Transverse colon (tissue), 4 donors: Measurements from ENCODE around the gene SPI1. TPM values are rescaled to one million over a fixed set of nuclear protein-coding genes. Genes with fewer than 3 reads are reported as not detected.

Experiments used
- DNase-seq: peaks from one replicate; pipeline ENCODE4 v3.0.0-alpha.2; 2019
- H3K27ac ChIP-seq, 4 donors: fragments of 200-600 bp; sonication (generic); 2 replicates each; pipeline ENCODE4 v1.5.1; 2016 to 2018; ENCODE audit warnings: inconsistent platforms in 4 of 4
- H3K27me3 ChIP-seq: fragments of 200-600 bp; sonication (generic); 2 replicates; pipeline ENCODE4 v1.5.1; 2017; ENCODE audit warnings: inconsistent platforms
- H3K36me3 ChIP-seq, 4 donors: fragments of 200-600 bp; sonication (generic); 2 replicates each; pipeline ENCODE4 v1.5.1; 2017 to 2019; ENCODE audit warnings: inconsistent platforms in 4 of 4
- H3K4me1 ChIP-seq, 4 donors: fragments of 200-600 bp; sonication (generic); 2 replicates each; pipeline ENCODE4 v1.5.1; 2017 to 2020; ENCODE audit warnings: inconsistent platforms in 4 of 4
- H3K4me3 ChIP-seq, 4 donors: fragments of 200-600 bp; sonication (generic); 1 replicate in 1 of 4; 2 replicates in 3 of 4; pipeline versions ENCODE4 v1.5.1 to v1.6.1; 2017 to 2019; ENCODE audit warnings: inconsistent platforms in 4 of 4
- H3K9me3 ChIP-seq, 2 donors: fragments of 200-600 bp; sonication (generic); 2 replicates each; pipeline ENCODE4 v1.5.1; 2017 to 2019; ENCODE audit warnings: inconsistent platforms in 2 of 2
- EP300 ChIP-seq: sonication (generic); formaldehyde crosslinking; IDR thresholded peaks from one replicate; pipeline ENCODE4 v1.6.1; 2017; ENCODE audit warnings: antibody characterized with exemption, low read depth
- POLR2A ChIP-seq: fragments of 450-650 bp; IDR thresholded peaks from one replicate; pipeline ENCODE4 v1.6.1; 2016; ENCODE audit warnings: antibody characterized with exemption, mild to moderate bottlenecking, moderate library complexity
- POLR2AphosphoS5 ChIP-seq, 3 donors: sonication (generic); formaldehyde crosslinking; IDR thresholded peaks; one replicate each; pipeline ENCODE4 v1.6.1; 2016; ENCODE audit warnings: antibody characterized with exemption in 3 of 3
- WGBS, 2 donors: methylation state at CpG; one replicate each; pipeline ENCODE4 v1.1.5; 2018; ENCODE audit warnings: low coverage in 1 of 2; 5-methylcytosine and 5-hydroxymethylcytosine counted together
- in situ Hi-C, 4 donors: fragments of 200-750 bp; cut with MboI; loops; one replicate each; pipeline versions ENCODE4 v1.15.0 to v1.15.1; 2017; ENCODE audit warnings: low sequenced_read_pairs in 3 of 4, low pct_ligation_motif_present in 1 of 4, low pct_unique_long_range_greater_than_20kb in 1 of 4
- intact Hi-C: fragments of 100-400 bp; cut with DNase I; formaldehyde crosslinking; loops from one replicate; pipeline ENCODE4 v1.15.1; 2023; ENCODE audit warnings: low total_unique reads
- total RNA-seq, 4 donors: library from RNA; depleted of rRNA; stranded (reverse); fragments of >200 nt; gene quantifications; one replicate each; pipeline ENCODE4 v1.1.0, GENCODE V29; 2016
- TF ChIP-seq, protein P1 (sequence below), 5 experiments: fragments of 200-600 bp in 3 of 5; fragments of 450-650 bp in 2 of 5; sonication (generic) in 3 of 5; IDR thresholded peaks; 1 replicate in 2 of 5; 2 replicates in 3 of 5; pipeline ENCODE4 v1.5.1; 2016 to 2017; ENCODE audit warnings: antibody characterized with exemption in 5 of 5, inconsistent platforms in 3 of 5, mild to moderate bottlenecking in 2 of 5, moderate library complexity in 1 of 5

SPI1 gene
- total RNA-seq, 4 donors from 2014 or later, result 7.1 to 35.5 (median 17.2) TPM

GRCh38 chr11:47414685-47415070, 36.3 kb upstream of the SPI1 start:
- Histone ChIP-seq H3K36me3 (peaks cover 0 to 11% (median 5%) of the 10 kb centered on the region in 4 donors), H3K4me1 (peaks cover 11 to 33% (median 24%) of the 10 kb centered on the region in 4 donors), H3K27me3 (no peaks in the 10 kb centered on the region), H3K27ac (peak overlapping the region in 3 of 4 donors; percentile 85), H3K9me3 (no peaks in the 10 kb centered on the region), H3K4me3 (no peak overlapping the region)
- no peak for TF ChIP-seq EP300
- TF ChIP-seq POLR2AphosphoS5 (IDR thresholded peaks at IDR 0.05), result no peak
- no peak for DNase-seq
- 80 to 90% methylated on average over 3 to 11 of the region's 19 CpGs for WGBS, 2 donors
- in situ Hi-C loops, result no loop called here
- intact Hi-C loops, result no loop called here

DNA sequence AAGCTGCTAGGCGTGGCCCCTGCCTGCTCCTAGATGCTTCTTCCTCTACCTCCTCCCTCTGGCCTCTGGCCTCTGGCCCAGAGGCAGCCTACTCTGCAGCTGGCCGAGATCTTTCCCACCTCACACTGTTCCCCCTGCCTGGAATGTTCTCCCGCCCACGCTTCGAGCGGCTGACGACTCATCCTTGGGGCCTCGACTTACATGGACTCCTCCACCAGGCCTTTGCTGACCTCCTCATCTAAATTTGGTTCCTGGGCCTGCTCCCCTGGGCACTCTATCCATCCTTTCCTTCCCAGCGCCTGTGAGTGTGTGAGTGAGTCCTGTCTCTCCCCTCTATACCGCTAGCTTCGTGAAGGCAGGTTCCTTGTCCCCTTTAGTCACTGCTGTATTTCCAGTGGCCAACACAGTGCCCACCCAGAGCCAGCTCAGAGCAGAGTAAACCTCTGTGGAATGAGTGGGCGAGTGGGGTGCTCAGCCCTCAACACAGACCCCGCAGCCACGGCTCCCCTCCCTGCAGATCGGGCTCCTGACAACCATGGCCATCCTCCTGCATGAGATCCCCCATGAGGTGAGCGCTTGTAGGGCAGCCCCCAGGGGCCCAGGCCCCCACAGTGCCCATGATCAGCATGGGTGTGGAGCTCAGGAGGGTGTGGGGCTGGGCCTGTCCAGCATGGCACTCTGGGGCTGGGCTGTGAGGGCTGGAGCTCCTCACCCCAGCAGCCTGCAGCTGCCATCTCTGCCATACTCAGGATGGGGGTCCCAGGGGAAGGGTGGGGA, 35.7 kb upstream of the SPI1 start:
- Histone ChIP-seq H3K4me1 (peaks cover 17 to 38% (median 30%) of the 10 kb centered on the region in 4 donors), H3K27ac (peak overlapping the region in 3 of 4 donors; percentile 53 to 85 (median 85)), H3K36me3 (peaks cover 0 to 11% (median 4%) of the 10 kb centered on the region in 4 donors), H3K4me3 (no peak overlapping the region), H3K9me3 (no peaks in the 10 kb centered on the region), H3K27me3 (no peaks in the 10 kb centered on the region)
- 88% methylated on average over 16 of the region's 16 CpGs; no CpG with 5 or more reads in 1 of the 2 donors for WGBS, 2 donors
- intact Hi-C loops, result no loop called here
- TF ChIP-seq POLR2A, result no peak
- in situ Hi-C loops, result no loop called here
- DNase-seq, result no peak

GRCh38 chr11:47413351-47413750, 35.0 kb upstream of the SPI1 start:
- TF ChIP-seq POLR2A (no peak), POLR2AphosphoS5 (IDR thresholded peaks at IDR 0.05) (no peak), EP300 (no peak)
- TF ChIP-seq, protein P1, sequence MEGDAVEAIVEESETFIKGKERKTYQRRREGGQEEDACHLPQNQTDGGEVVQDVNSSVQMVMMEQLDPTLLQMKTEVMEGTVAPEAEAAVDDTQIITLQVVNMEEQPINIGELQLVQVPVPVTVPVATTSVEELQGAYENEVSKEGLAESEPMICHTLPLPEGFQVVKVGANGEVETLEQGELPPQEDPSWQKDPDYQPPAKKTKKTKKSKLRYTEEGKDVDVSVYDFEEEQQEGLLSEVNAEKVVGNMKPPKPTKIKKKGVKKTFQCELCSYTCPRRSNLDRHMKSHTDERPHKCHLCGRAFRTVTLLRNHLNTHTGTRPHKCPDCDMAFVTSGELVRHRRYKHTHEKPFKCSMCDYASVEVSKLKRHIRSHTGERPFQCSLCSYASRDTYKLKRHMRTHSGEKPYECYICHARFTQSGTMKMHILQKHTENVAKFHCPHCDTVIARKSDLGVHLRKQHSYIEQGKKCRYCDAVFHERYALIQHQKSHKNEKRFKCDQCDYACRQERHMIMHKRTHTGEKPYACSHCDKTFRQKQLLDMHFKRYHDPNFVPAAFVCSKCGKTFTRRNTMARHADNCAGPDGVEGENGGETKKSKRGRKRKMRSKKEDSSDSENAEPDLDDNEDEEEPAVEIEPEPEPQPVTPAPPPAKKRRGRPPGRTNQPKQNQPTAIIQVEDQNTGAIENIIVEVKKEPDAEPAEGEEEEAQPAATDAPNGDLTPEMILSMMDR (IDR thresholded peaks at IDR 0.05), result no peak
- WGBS, 2 donors, result 91 to 100% methylated on average over 1 to 13 of the region's 13 CpGs
- Histone ChIP-seq H3K4me3 (no peak overlapping the region), H3K27ac (peak overlapping the region; percentile 24 to 85 (median 69)), H3K36me3 (peaks cover 0 to 4% (median 0%) of the 10 kb centered on the region in 4 donors), H3K4me1 (peaks cover 17 to 42% (median 33%) of the 10 kb centered on the region in 4 donors), H3K27me3 (no peaks in the 10 kb centered on the region), H3K9me3 (no peaks in the 10 kb centered on the region)
- DNase-seq, result no peak
- intact Hi-C loops, result no loop called here
- in situ Hi-C loops, result no loop called here

DNA sequence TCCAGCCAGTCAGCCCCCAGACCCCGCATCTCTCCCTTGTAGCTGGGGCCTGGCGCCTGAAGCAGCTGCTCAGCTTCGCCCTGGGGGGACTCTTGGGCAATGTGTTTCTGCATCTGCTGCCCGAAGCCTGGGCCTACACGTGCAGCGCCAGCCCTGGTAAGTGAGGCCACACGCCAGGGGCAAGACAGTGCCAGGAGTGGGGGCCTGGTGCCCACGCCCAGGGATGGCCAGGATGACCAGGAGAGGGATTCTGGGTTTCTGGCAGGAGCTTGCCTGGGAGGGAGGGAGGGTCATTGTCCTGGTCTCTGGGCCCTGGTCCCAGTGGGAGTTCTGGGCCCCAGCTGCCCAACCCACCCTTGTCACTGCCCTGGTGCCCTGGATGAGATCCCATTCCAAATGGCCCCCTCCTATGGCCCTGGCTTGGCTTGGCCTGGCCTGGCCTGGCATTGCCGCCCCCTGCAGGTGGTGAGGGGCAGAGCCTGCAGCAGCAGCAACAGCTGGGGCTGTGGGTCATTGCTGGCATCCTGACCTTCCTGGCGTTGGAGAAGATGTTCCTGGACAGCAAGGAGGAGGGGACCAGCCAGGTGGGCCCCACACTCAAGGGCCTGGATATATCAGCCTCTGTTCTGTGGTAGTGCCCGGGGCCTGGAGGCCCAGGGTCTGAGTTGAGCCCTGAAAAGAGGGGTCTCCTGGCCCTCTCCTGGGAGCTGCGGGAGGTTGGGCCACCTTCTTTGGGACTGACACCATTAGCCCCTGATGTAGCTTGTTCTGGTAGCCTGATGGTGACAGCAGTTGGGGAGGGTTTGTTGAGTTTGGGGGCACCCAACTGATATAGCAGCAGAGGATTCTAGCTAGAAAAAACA, 33.8 kb upstream of the SPI1 start:
- peak overlapping the region in 2 of 4 donors; percentile 16 to 24 for H3K27ac ChIP-seq
- peaks cover 21 to 49% (median 39%) of the 10 kb centered on the region in 4 donors for H3K4me1 ChIP-seq
- H3K36me3 ChIP-seq, result no peaks in the 10 kb centered on the region
- 76% methylated on average over 12 of the region's 12 CpGs; no CpG with 5 or more reads in 1 of the 2 donors for WGBS, 2 donors
- DNase-seq, result peak; percentile 57
- intact Hi-C loops, result no loop called here
- H3K9me3 ChIP-seq, result no peaks in the 10 kb centered on the region
- in situ Hi-C loops, result no loop called here
- no peak overlapping the region for H3K4me3 ChIP-seq
- H3K27me3 ChIP-seq, result no peaks in the 10 kb centered on the region
- TF ChIP-seq, protein P1 (IDR thresholded peaks at IDR 0.05), result peak; percentile 64 to 77 (median 71)
- no peak for TF ChIP-seq EP300
- TF ChIP-seq POLR2A, result no peak
- TF ChIP-seq POLR2AphosphoS5 (IDR thresholded peaks at IDR 0.05), result no peak
